GM12873 (cell line): Measurements from ENCODE around the gene AATK.

Source experiments
- CTCF ChIP-seq: IDR thresholded peaks from 2 replicates; pipeline ENCODE4 v1.5.1; 2012; ENCODE audit warnings: low read depth, mild to moderate bottlenecking, moderate library complexity, low read length, control low read depth; ENCODE audit not compliant: insufficient read depth; ENCODE audit errors: missing control alignments

Gene AATK

GRCh38 chr17:81138083-81138482, 27.9 kb downstream of the AATK start:
- no peak for TF ChIP-seq CTCF

DNA sequence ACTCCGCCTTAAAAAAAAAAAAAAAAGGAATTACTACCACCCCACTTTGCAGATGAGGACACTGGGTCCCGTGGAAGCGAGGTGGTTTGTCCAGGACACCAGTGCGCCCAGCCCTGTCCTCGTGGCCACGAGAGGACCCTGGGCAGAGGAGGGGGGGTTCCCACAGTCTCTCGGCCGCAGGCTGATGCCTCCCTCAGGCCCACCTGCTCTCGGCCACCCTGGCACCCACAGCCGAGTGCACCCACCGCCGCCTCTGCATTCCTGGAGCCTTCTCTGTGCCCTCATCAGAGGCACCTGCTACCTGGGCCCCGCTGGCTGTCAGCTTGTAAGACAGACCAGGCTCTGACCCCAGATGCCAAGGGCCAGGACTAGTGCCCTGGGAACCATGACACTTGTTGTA, 28.8 kb downstream of the AATK start:
- no peak for TF ChIP-seq CTCF

GRCh38 chr17:81136366-81136765, 29.7 kb downstream of the AATK start:
- no peak for TF ChIP-seq CTCF

DNA sequence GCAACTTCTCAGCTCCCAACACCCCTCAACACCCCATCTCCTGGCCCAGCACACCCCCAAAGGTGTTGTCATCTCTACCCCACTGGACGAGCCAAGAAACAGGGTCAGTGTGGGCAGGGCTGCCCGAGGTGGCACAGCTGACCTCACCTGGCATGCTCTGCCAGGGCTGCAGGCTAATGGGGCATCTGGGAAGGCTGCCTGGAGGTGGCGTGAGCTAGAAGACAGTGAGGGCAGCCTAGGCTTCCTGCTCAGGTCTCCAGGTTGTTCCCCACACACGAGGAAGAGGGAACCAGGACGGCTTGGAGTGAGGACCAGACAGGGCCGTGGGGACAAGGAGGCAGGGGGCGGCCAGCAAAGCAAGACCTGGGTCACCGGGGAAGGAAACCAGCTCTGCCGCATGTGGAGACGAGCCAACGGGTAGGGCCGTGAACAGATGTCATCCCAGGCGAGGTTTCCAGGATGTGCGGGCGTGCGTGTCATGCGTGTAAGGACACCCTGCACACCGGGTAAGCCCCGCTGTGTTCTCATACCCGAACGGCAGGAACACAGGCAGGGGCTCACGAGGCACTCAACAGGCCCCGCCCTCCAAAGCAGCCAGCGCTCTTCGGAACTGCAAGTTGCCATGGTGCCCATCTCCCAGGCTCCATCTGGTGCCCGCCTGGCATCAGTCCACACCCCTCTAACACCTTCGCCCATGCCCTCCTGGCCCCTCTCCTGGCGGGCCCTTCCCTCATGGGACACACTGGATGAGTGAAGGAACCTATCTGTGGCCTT, 30.3 kb downstream of the AATK start:
- no peak for TF ChIP-seq CTCF

DNA sequence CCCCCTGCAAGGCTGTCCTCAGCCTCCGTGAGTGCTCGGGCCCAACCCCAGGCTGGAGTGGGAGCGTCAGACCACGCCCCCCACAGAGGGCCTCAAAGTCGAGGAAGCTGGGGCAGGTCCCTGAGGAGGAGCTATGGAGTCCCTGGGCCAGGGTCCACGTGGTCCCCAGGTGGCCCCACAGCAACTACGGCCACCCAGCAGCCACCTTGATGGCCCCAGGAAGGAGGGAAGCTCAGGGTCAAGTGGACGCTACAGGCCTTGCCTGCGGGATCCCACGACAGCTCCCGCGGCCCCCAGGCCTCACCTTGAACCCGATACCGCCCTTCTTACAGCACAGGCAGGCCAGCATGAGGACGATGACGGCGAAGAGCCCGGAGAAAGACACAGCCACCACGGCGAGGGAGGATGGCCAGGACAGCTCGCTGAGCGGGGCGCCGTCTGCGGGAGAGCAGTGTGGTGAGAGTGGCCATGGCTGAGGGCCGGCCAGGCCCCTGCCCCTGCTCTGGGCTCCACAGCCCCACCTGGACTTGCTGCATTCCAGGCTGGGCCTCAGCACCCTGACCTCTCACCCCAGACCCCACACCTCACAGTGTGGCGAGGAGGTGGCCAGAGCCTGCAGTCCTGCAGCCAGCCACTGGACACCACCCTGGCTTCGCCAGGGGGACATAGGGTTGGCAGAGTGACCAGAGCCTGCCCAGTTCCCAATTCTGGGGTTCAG, 31.8 kb downstream of the AATK start:
- no peak for TF ChIP-seq CTCF

GRCh38 chr17:81132770-81133723, 33.0 kb downstream of the AATK start:
- no peak for TF ChIP-seq CTCF

DNA sequence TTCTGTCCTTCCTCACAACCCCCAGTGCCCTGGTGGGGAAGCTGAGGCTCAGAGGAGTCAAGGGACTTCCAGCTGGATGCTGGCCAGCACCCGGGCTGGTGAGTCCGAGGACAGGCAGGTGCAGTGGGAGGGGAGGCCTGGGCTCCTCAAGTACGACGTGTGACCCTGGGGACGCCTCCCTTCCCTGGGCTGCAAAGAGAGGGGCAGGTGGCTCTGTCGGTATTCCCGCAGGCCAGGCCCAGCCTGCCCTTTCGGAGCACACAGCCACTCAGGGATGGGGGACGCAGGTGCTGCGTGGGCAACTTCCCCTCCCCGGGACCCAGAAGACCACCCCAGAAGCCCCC, 33.9 kb downstream of the AATK start:
- TF ChIP-seq CTCF, result no peak
